ENCODE data around the gene IGF1. TPM values are rescaled to one million over a fixed set of nuclear protein-coding genes. Genes with fewer than 3 reads are reported as not detected.

IGF1 gene
- total RNA-seq, 1 donor = under 0.01 TPM

DNA sequence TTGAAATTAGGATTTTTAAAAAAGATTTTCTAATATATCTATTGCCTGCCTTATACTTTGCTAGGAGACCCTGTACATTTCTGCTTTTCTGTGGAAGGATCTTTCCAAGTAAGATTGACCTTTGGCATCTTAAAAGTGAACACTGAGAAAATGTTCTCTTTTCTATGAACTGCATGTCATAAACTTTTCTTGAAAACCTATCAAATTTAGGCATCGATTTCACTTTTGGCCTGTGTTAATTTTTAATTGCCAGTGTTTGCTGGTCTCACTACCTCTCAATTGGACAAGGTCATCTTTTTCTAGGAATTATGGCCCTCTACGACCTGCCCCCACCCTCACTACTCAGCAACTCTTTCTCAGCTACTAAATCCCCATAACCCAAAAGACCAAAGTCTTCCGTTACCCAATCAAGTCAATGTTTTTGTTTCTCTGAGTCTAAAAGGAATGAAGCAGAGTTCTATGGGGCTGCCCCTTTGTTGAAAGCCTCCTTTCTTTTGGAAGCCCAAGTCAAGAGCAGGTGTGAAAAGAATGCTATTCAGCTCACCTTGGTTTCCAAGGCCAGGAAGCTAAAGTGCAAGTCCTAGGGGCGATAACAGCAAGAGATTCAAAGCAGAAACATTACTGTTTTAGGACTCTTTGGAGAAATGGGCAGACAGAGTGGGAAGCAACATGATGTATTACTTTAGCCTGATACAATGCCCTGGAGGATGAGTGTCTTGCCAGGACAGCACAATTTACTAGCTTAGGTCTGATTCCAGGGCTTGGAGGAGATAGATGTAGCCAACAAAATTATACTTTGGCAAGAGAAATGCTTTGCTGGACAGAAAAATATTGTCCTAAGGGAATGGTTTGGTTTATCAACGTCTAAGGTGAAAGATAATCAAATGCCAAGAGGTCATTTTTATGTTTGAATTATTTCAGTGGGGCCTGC, 55.0 kb downstream of the IGF1 start:
- DNase-seq (ENCODE audit: low read depth) = no peak

DNA sequence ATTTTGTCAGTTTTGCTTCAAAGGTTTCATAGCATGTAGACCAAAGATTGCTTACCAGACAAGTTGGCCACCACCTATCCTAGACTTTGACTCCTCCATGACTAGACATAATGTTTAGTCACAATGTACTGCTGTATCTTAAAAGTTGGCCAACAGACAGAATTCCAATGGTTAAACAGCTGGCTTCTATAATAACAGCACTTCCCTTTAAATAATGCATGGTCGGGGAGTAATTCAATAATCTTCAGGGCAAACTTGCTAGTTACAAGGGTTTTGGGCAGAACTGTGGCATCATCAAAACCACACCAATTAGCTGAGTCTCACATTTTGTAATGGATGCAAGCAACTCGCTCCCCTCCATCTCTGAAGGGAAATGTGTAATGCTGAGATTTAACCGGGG, 56.9 kb downstream of the IGF1 start:
- no peak for TF ChIP-seq CTCF (IDR thresholded peaks at IDR 0.05; ENCODE audit: insufficient read depth, low read depth, low read length)
- peak; percentile 50 for DNase-seq (ENCODE audit: low read depth)
- H3K4me3 ChIP-seq (ENCODE audit: low read depth, low read length) = no peak overlapping the region

More for the DNA sequence above, 55.0 kb downstream of the IGF1 start:
- H3K4me3 ChIP-seq (ENCODE audit: low read depth, low read length) = no peak overlapping the region
- TF ChIP-seq CTCF (IDR thresholded peaks at IDR 0.05; ENCODE audit: insufficient read depth, low read depth, low read length) = no peak

DNA sequence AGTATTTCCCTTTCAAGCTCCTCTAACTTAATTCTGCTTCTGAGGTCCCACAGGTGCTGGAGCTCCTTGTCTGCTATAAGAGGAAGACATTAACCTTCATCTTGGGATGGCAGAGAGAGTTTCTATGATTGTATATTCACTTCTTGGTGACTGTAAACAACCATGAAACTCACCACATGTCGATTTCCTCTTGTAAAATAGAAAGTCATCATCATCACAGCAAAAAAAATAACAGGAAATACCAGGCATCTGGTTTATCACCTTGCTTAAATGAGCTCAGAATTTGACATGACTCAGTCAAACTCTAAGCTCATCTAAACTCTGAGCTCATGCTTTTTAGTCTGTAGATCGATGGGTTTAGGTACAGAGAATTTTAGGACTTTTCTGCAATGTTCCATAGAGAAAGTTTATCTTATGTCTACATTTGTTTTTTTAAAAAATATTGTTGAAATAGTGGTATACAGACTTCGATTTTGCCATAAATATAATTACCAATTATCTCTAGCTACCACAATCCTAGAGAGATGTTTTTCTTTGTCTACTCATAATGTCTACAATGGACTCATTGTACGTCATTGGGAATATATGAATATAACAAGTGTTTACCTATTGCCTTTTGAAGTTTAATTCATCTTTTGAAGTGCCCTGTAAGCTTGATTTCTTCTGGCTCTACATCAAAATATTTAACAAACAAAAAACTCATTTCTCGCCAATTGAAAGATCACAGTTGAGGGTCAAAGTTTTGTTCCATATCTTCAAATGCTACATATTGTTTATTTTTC, 58.4 kb downstream of the IGF1 start:
- DNase-seq (ENCODE audit: low read depth) = peak; percentile 38
- no peak overlapping the region for H3K4me3 ChIP-seq (ENCODE audit: low read depth, low read length)
- no peak for TF ChIP-seq CTCF (IDR thresholded peaks at IDR 0.05; ENCODE audit: insufficient read depth, low read depth, low read length)

DNA sequence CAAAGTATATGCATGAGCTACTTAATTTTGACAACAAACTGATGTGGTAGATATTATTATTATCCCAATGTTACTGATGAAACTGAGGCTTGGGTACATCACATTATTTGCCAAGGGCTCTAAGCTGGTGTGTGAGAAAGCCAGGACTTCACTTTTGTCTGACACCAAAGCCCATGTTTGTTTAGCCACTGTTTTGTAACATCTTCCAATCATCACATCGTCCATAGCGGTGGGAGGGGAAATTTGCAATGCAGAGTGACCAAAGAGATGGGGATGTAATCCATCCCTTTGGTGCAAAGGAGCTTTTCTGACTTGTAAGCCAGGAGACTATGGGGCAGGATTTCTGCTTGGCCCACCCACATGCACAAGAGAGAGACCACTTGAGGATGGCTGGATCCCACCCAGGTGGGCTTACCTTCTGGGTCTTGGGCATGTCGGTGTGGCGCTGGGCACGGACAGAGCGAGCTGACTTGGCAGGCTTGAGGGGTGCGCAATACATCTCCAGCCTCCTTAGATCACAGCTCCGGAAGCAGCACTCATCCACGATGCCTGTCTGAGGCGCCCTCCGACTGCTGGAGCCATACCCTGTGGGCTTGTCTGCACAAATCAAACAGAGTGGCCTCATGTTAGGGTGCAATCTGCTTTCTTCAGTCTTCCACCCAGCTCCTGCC, 61.1 kb downstream of the IGF1 start:
- no peak for DNase-seq (ENCODE audit: low read depth)
- no peak for TF ChIP-seq CTCF (IDR thresholded peaks at IDR 0.05; ENCODE audit: insufficient read depth, low read depth, low read length)
- no peak overlapping the region for H3K4me3 ChIP-seq (ENCODE audit: low read depth, low read length)

DNA sequence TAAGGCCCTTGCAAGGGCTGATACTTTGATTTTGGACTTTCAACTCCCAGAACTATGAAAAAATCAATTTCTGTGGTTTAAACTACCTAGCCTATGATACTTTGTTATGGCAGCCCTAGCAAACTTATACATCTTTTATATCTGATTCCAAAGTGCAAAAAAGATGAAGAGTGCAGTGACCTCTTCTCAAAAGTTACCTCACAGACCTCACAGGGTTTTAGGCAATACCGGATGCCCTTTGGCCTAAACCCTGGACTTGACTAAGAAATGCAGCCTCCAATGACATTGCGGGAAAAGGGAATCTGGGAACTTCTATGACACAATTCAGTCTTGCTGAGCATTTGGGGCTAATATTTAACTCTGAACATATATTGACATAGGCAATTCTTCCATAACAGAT, 63.3 kb downstream of the IGF1 start:
- no peak for DNase-seq (ENCODE audit: low read depth)
- H3K4me3 ChIP-seq (ENCODE audit: low read depth, low read length) = no peak overlapping the region
- TF ChIP-seq CTCF (IDR thresholded peaks at IDR 0.05; ENCODE audit: insufficient read depth, low read depth, low read length) = no peak

DNA sequence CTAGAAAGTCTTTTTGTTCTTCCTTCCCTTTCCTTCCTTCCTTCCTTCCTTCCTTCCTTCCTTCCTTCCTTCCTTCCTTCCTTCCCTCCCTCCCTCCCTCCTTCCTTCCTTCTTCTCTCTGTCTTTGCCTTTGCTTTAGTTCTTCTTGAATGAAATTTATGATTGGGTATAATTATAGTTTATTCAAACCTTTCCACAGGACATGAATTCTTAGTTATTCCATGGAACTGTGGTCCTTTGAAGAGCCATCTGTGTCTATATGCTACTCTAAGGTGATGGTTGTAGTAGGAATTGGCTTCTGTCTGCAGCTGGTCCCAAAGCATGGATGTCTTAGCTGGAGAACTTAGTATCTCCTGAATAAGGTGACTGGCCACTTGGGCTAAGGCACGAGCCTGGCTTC, 64.8 kb downstream of the IGF1 start:
- DNase-seq (ENCODE audit: low read depth) = no peak
- H3K4me3 ChIP-seq (ENCODE audit: low read depth, low read length) = no peak overlapping the region
- no peak for TF ChIP-seq CTCF (IDR thresholded peaks at IDR 0.05; ENCODE audit: insufficient read depth, low read depth, low read length)

Measured in fibroblast of villous mesenchyme (primary cell).